Activated CD4-positive, alpha-beta T cell treated with anti-CD3 and anti-CD28 coated beads for 36 hours (primary cell): ENCODE measurements around the gene ATAD3C. TPM values are rescaled to one million over a fixed set of nuclear protein-coding genes. Genes with fewer than 3 reads are reported as not detected.
"Not testable (repeated sequence)": the region's sequence is repeated elsewhere in the genome, so short reads cannot be mapped to it uniquely, and the experiment has no call there.

Source experiments
- ATAC-seq: fragments of 200-7000 bp; cut with Tn5 transposase; one replicate; pipeline ENCODE4 v1.10.0; 2021; ENCODE audit warnings: mild to moderate bottlenecking, moderate library complexity
- CTCF ChIA-PET: fragments of 350-600 bp; sonication (Branson Sonifier 250); formaldehyde crosslinking; loops from one replicate; lab custom pipeline; 2021; ENCODE audit warnings: antibody characterized with exemption; lab: Charles Lee
- POLR2A ChIA-PET: fragments of 350-600 bp; sonication (Branson Sonifier 250); formaldehyde crosslinking; loops from one replicate; lab custom pipeline; 2021; ENCODE audit warnings: antibody characterized with exemption, inconsistent platforms; lab: Charles Lee
- DNase-seq: peaks from one replicate; pipeline ENCODE4 v3.0.0-alpha.2; 2020
- H3K27ac Mint-ChIP-seq: one replicate; pipeline ENCODE4 v1.8.0; 2021; ENCODE audit warnings: mixed read lengths
- H3K27me3 Mint-ChIP-seq: one replicate; pipeline ENCODE4 v1.8.0; 2021; ENCODE audit warnings: mixed read lengths
- H3K36me3 Mint-ChIP-seq: one replicate; pipeline ENCODE4 v1.8.0; 2021; ENCODE audit warnings: low read depth, mixed read lengths
- H3K4me1 Mint-ChIP-seq: one replicate; pipeline ENCODE4 v1.8.0; 2021; ENCODE audit warnings: mixed read lengths
- H3K4me3 Mint-ChIP-seq: one replicate; pipeline ENCODE4 v1.8.0; 2021; ENCODE audit warnings: mild to moderate bottlenecking, moderate library complexity, mixed read lengths
- H3K9me3 Mint-ChIP-seq: one replicate; pipeline ENCODE4 v1.8.0; 2021; ENCODE audit warnings: low read depth, mixed read lengths
- intact Hi-C, 2 experiments: fragments of 100-400 bp; cut with DNase I in 1 of 2; cut with micrococcal nuclease in 1 of 2; formaldehyde crosslinking; loops; one replicate each; pipeline versions ENCODE4 v1.14.2 to v1.15.1; 2022 to 2024; cut with DNase I, micrococcal nuclease
- total RNA-seq, 2 experiments: library from RNA; stranded (reverse); gene quantifications; one replicate each; pipeline ENCODE4 v1.2.3, GENCODE V29; 2021

Gene ATAD3C
- total RNA-seq, 2 experiments from 2014 or later = 0.30 to 0.39 TPM

- POLR2A ChIA-PET, H3K27me3 Mint-ChIP-seq, H3K9me3 Mint-ChIP-seq, ATAC-seq, intact Hi-C loops, CTCF ChIA-PET, H3K4me1 Mint-ChIP-seq, H3K36me3 Mint-ChIP-seq: not testable (repeated sequence)
- peak; percentile 19 for DNase-seq
- Mint-ChIP-seq H3K27ac (peak overlapping the region; percentile 87), H3K4me3 (peak overlapping the region; percentile 59)
These were observed 56.3 kb downstream of the ATAD3C start for GRCh38 chr1:1505801-1506200.

- intact Hi-C loops = no loop called here
- Mint-ChIP-seq H3K9me3 (no peaks in the 10 kb centered on the region), H3K27me3 (no peaks in the 10 kb centered on the region), H3K36me3 (no peaks in the 10 kb centered on the region), H3K27ac (no peak overlapping the region), H3K4me3 (no peak overlapping the region), H3K4me1 (peaks cover 13% of the 10 kb centered on the region)
- POLR2A ChIA-PET = no interaction called here
- DNase-seq (no peak), ATAC-seq (no peak)
- CTCF ChIA-PET = interaction anchor here (0.7 kb wide), 1 partner anchor 31 kb away, joined by 3 read pairs; no protein-coding TSS in a partner anchor
These were observed 57.8 kb downstream of the ATAD3C start for GRCh38 chr1:1507305-1507704.

GRCh38 chr1:1508775-1509464 is 59.4 kb downstream of the ATAD3C start:
- H3K27ac Mint-ChIP-seq, DNase-seq, H3K27me3 Mint-ChIP-seq, H3K9me3 Mint-ChIP-seq, H3K36me3 Mint-ChIP-seq, POLR2A ChIA-PET, CTCF ChIA-PET, ATAC-seq, H3K4me3 Mint-ChIP-seq, intact Hi-C loops: not testable (repeated sequence)
- peaks cover 13% of the 10 kb centered on the region for H3K4me1 Mint-ChIP-seq

GRCh38 chr1:1509465-1509850 is 60.0 kb downstream of the ATAD3C start:
- H3K36me3 Mint-ChIP-seq, intact Hi-C loops, ATAC-seq, H3K27me3 Mint-ChIP-seq, H3K4me3 Mint-ChIP-seq, POLR2A ChIA-PET, H3K27ac Mint-ChIP-seq, DNase-seq, H3K9me3 Mint-ChIP-seq, CTCF ChIA-PET: not testable (repeated sequence)
- H3K4me1 Mint-ChIP-seq = peaks cover 13% of the 10 kb centered on the region

- ATAC-seq (no peak), DNase-seq (peak; percentile 41)
- Mint-ChIP-seq H3K4me1 (peaks cover 7% of the 10 kb centered on the region), H3K9me3 (no peaks in the 10 kb centered on the region), H3K4me3 (peak overlapping the region; percentile 93), H3K27me3 (no peaks in the 10 kb centered on the region), H3K36me3 (peaks cover 3% of the 10 kb centered on the region), H3K27ac (peak overlapping the region; percentile 97)
- CTCF ChIA-PET = no interaction called here
- intact Hi-C loops = loop anchor here in 1 of 2 experiments (1.0 to 10.0 kb wide), 7 partner anchors 40 to 236 kb away; partner anchors contain the start of genes ATAD3B, CDK11B, DVL1 and MMP23B
- POLR2A ChIA-PET = no interaction called here
These were observed 61.5 kb downstream of the ATAD3C start for GRCh38 chr1:1510912-1511532.

GRCh38 chr1:1511533-1512285 is 62.2 kb downstream of the ATAD3C start, which contains the start of gene ATAD3A:
ATAD3A (plus strand) TSS chr1:1512162; CDS start chr1:1512269, 107 bp downstream.
- ChIA-PET CTCF (no interaction called here), POLR2A (no interaction called here)
- peaks cover 5% of the 10 kb centered on the region for H3K36me3 Mint-ChIP-seq
- peak within 1 kb of the TSS; percentile 97 for H3K27ac Mint-ChIP-seq
- DNase-seq = peak; percentile 99
- H3K27me3 Mint-ChIP-seq = no peaks in the 10 kb centered on the region
- ATAC-seq = peak; percentile 97
- H3K4me1 Mint-ChIP-seq = peaks cover 7% of the 10 kb centered on the region
- intact Hi-C loops = loop anchor here (1.0 to 10.0 kb wide), 13 partner anchors 40 to 279 kb away; partner anchors contain the start of genes SSU72 (in 2 of the 2), ATAD3B (in 1 of the 2), AURKAIP1 (in 1 of the 2) and B3GALT6 (in 1 of the 2)
- H3K9me3 Mint-ChIP-seq = no peaks in the 10 kb centered on the region
- peak within 1 kb of the TSS; percentile 93 for H3K4me3 Mint-ChIP-seq

GRCh38 chr1:1512425-1512824 is 62.9 kb downstream of the ATAD3C start:
- H3K27ac Mint-ChIP-seq, POLR2A ChIA-PET, CTCF ChIA-PET, H3K36me3 Mint-ChIP-seq, H3K9me3 Mint-ChIP-seq, H3K27me3 Mint-ChIP-seq, H3K4me1 Mint-ChIP-seq: not testable (repeated sequence)
- ATAC-seq (peak; percentile 11), DNase-seq (peak; percentile 36)
- intact Hi-C loops = loop anchor here (1.0 to 10.0 kb wide), 8 partner anchors 62 to 280 kb away; partner anchors contain the start of genes AURKAIP1 (in 1 of the 2), B3GALT6 (in 1 of the 2), CCNL2 (in 1 of the 2) and MIB2 (in 1 of the 2)
- peak overlapping the region; percentile 76 for H3K4me3 Mint-ChIP-seq

GRCh38 chr1:1513675-1514074 is 64.2 kb downstream of the ATAD3C start:
- H3K27ac Mint-ChIP-seq, POLR2A ChIA-PET, CTCF ChIA-PET, ATAC-seq, H3K9me3 Mint-ChIP-seq, DNase-seq, H3K4me1 Mint-ChIP-seq, H3K27me3 Mint-ChIP-seq: not testable (repeated sequence)
- Mint-ChIP-seq H3K36me3 (peaks cover 14% of the 10 kb centered on the region), H3K4me3 (peak overlapping the region; percentile 65)
- intact Hi-C loops = loop anchor here (2.0 to 10.0 kb wide), 3 partner anchors 61 to 239 kb away; partner anchors contain the start of genes MMP23B (in 1 of the 2), SSU72 (in 1 of the 2) and UBE2J2 (in 1 of the 2)

GRCh38 chr1:1514376-1514775 is 64.9 kb downstream of the ATAD3C start:
- ATAC-seq, POLR2A ChIA-PET: not testable (repeated sequence)

GRCh38 chr1:1516923-1517322 is 67.4 kb downstream of the ATAD3C start:
- H3K27ac Mint-ChIP-seq, H3K4me1 Mint-ChIP-seq, H3K9me3 Mint-ChIP-seq, H3K27me3 Mint-ChIP-seq, ATAC-seq, CTCF ChIA-PET, DNase-seq, H3K4me3 Mint-ChIP-seq, POLR2A ChIA-PET: not testable (repeated sequence)
- intact Hi-C loops = loop anchor here in 1 of 2 experiments (10.0 kb wide), 1 partner anchor 242 kb away; the partner anchor contains the start of gene UBE2J2
- peaks cover 21% of the 10 kb centered on the region for H3K36me3 Mint-ChIP-seq

More at GRCh38 chr1:1514376-1514775, 64.9 kb downstream of the ATAD3C start:
- H3K9me3 Mint-ChIP-seq, DNase-seq, H3K4me3 Mint-ChIP-seq, H3K4me1 Mint-ChIP-seq, CTCF ChIA-PET, H3K27me3 Mint-ChIP-seq, H3K27ac Mint-ChIP-seq: not testable (repeated sequence)
- H3K36me3 Mint-ChIP-seq = peaks cover 15% of the 10 kb centered on the region
- intact Hi-C loops = loop anchor here in 1 of 2 experiments (5.0 to 10.0 kb wide), 2 partner anchors 118 to 240 kb away; partner anchors contain the start of genes MMP23B and UBE2J2
